Thyroid gland (tissue), 4 donors: Measurements from ENCODE around the gene TOR4A.

Source experiments
- CTCF ChIP-seq, 6 experiments: fragments of 200-600 bp in 3 of 6; fragments of 450-650 bp in 3 of 6; sonication (generic) in 3 of 6; IDR thresholded peaks; one replicate each; pipeline ENCODE4 v1.5.1; 2016 to 2019; ENCODE audit warnings: antibody characterized with exemption in 6 of 6, mild to moderate bottlenecking in 2 of 6, inconsistent platforms in 1 of 6, moderate library complexity in 1 of 6
- POLR2A ChIP-seq, 2 donors: fragments of 450-650 bp; IDR thresholded peaks; one replicate each; pipeline ENCODE4 v1.6.1; 2017; ENCODE audit warnings: antibody characterized with exemption in 2 of 2, mild to moderate bottlenecking in 2 of 2, moderate library complexity in 1 of 2

GRCh38 chr9:137272241-137273094 is 5.1 kb upstream of the TOR4A start:
- TF ChIP-seq POLR2A (IDR thresholded peaks at IDR 0.05) (no peak), CTCF (IDR thresholded peaks at IDR 0.05) (no peak)
